H1 (cell line): ENCODE measurements around the gene OSBP2. TPM values are rescaled to one million over a fixed set of nuclear protein-coding genes. Genes with fewer than 3 reads are reported as not detected.

ENCODE experiments used
- POU5F1 ChIP-seq: IDR thresholded peaks from 2 replicates; pipeline ENCODE4 v1.6.1; 2011; ENCODE audit warnings: low read depth, mild to moderate bottlenecking, low read length, moderate library complexity
- polyA plus RNA-seq, 7 experiments: library from polyadenylated mRNA; depleted of rRNA in 3 of 7; stranded (reverse) in 5 of 7; unstranded in 2 of 7; fragments of >200 nt in 5 of 7; fragments of 200-250 nt in 2 of 7; gene quantifications; 1 replicate in 5 of 7; 2 replicates in 1 of 7; 4 replicates in 1 of 7; pipeline versions ENCODE4 v1.2.1 to v1.2.3, GENCODE V29; 2011 to 2013; ENCODE audit warnings: missing spikeins in 2 of 7, mixed read lengths in 2 of 7
- total RNA-seq: library from RNA; stranded (reverse); fragmentation: NEBNext Ultra II Directional; extraction: Animal tissue kit (Norgen Biotek cat#: 25700); gene quantifications from 2 replicates; pipeline ENCODE4 v1.2.1, GENCODE V29; 2021
- TF ChIP-seq, protein P1 (sequence below): IDR thresholded peaks from 2 replicates; pipeline ENCODE4 v1.6.1; 2012; ENCODE audit warnings: low read length, inconsistent platforms

OSBP2 gene
- total and polyA plus RNA-seq, 2 of the 8 experiments (the other 6 are each of a cell fraction or from before 2014, with no cell fraction given) = 3.4 to 3.7 TPM

DNA sequence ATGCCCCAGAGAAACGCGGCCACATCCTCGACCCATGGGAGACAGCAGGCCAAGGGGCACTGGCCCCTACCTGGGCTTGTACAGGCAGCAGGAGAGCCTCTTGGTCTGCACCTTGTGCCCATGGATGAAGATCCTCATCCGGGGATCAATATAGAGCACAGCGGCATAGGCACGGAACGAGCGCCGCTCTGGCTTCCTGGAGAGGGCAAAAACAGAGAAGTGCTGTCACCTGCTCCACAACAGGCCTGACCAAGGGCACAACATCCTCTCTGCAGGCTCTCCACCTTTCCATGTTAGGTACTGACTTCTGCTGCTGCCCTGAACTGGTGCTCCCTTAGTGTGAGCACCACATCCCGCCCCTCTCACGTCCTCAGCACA lies 246.7 kb downstream of the OSBP2 start (continued):
- TF ChIP-seq, protein P1, sequence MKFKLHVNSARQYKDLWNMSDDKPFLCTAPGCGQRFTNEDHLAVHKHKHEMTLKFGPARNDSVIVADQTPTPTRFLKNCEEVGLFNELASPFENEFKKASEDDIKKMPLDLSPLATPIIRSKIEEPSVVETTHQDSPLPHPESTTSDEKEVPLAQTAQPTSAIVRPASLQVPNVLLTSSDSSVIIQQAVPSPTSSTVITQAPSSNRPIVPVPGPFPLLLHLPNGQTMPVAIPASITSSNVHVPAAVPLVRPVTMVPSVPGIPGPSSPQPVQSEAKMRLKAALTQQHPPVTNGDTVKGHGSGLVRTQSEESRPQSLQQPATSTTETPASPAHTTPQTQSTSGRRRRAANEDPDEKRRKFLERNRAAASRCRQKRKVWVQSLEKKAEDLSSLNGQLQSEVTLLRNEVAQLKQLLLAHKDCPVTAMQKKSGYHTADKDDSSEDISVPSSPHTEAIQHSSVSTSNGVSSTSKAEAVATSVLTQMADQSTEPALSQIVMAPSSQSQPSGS = no peak
- TF ChIP-seq POU5F1 = no peak
